ENCODE results near the gene MMP19. TPM values are rescaled to one million over a fixed set of nuclear protein-coding genes. Genes with fewer than 3 reads are reported as not detected.

MMP19 gene
- polyA plus RNA-seq, 2 donors = 0.63 to 0.76 TPM

DNA sequence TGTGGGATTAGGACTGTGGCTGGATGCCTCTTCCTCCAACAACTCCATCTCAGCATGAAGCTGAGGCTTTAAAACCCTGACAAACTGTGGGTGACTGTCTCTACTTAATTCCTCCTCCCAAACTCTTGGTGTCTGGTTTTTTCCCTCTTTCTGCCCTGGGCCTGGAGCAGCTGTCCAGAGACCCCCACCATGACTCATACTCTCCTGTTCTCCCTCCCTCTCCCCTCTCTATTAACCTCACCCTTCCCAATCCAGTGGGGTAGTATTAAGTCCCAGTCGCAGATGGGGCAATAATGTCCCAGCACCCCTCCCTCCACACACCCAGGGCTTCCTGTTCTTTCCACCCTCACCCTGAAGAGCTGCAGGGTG is 11.3 kb downstream of the MMP19 start:
- H3K27me3 ChIP-seq (ENCODE audit: control insufficient read depth in 1 of 2, insufficient read depth in 2 of 2, low read length in 2 of 2) = no peaks in the 10 kb centered on the region
- peaks cover 5 to 17% of the 10 kb centered on the region in 2 donors for H3K4me1 ChIP-seq (ENCODE audit: control insufficient read depth in 2 of 2, insufficient read depth in 2 of 2, low read length in 1 of 2)
- H3K4me3 ChIP-seq (ENCODE audit: low read depth in 1 of 2, low read length in 2 of 2) = peak overlapping the region; percentile 69 to 83
- H3K27ac ChIP-seq (ENCODE audit: low read depth in 2 of 2, low read length in 1 of 2) = peak overlapping the region; percentile 72 to 94
- 37 to 44% methylated on average over 1 of the region's 1 CpG for WGBS, 2 donors
- H3K36me3 ChIP-seq (ENCODE audit: control insufficient read depth in 2 of 2, insufficient read depth in 2 of 2, low read length in 1 of 2) = no peaks in the 10 kb centered on the region
- no peaks in the 10 kb centered on the region for H3K9me3 ChIP-seq (ENCODE audit: control insufficient read depth in 2 of 2, insufficient read depth in 1 of 2, low read depth in 1 of 2, low read length in 1 of 2)

DNA sequence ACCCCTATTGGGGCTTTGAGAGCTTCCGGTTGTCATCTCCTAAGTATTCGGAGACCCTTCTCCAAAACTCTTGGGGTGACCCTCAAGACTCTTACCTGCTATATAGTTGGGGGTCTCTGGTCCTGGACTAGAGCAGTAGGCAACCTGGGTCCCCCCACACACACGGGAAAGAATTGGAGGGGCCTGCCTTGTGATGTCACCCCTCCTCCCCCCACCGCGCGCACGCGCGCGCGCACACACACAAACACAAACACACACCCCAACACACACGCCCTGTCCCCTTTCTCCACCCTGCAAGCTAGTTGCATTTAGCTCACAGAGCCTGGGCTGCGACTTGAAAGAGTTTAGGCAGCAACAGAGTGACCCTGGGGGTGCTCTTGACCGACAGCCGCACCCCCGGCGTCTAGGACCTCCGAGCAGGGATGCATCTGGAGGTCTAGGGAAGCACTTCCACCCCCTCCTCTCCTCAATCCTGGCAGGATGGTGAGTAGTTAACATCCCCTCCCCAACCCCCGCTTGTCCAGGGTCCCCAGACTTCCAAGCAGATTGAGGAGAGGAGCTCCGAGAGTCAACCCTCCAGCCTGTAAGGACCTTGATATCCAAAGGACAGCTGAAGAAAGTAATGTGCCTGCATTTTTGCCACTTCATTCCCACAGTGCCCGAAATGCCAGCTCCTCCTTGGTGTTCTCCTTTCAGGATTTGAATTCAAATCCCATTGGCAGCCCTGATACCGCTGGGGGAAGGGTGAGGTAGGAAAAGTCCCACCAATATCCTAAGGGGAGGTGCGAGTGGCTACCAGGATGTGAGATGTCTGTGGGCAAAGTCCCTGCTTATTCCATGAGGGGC is 11.9 kb downstream of the MMP19 start:
- WGBS, 2 donors = 5 to 6% methylated on average over 23 of the region's 23 CpGs
- H3K36me3 ChIP-seq (ENCODE audit: control insufficient read depth in 2 of 2, insufficient read depth in 2 of 2, low read length in 1 of 2) = no peaks in the 10 kb centered on the region
- peak overlapping the region; percentile 69 to 83 for H3K4me3 ChIP-seq (ENCODE audit: low read depth in 1 of 2, low read length in 2 of 2)
- no peaks in the 10 kb centered on the region for H3K9me3 ChIP-seq (ENCODE audit: control insufficient read depth in 2 of 2, insufficient read depth in 1 of 2, low read depth in 1 of 2, low read length in 1 of 2)
- no peaks in the 10 kb centered on the region for H3K27me3 ChIP-seq (ENCODE audit: control insufficient read depth in 1 of 2, insufficient read depth in 2 of 2, low read length in 2 of 2)
- peaks cover 5 to 17% of the 10 kb centered on the region in 2 donors for H3K4me1 ChIP-seq (ENCODE audit: control insufficient read depth in 2 of 2, insufficient read depth in 2 of 2, low read length in 1 of 2)
- H3K27ac ChIP-seq (ENCODE audit: low read depth in 2 of 2, low read length in 1 of 2) = peak overlapping the region; percentile 72 to 94

DNA sequence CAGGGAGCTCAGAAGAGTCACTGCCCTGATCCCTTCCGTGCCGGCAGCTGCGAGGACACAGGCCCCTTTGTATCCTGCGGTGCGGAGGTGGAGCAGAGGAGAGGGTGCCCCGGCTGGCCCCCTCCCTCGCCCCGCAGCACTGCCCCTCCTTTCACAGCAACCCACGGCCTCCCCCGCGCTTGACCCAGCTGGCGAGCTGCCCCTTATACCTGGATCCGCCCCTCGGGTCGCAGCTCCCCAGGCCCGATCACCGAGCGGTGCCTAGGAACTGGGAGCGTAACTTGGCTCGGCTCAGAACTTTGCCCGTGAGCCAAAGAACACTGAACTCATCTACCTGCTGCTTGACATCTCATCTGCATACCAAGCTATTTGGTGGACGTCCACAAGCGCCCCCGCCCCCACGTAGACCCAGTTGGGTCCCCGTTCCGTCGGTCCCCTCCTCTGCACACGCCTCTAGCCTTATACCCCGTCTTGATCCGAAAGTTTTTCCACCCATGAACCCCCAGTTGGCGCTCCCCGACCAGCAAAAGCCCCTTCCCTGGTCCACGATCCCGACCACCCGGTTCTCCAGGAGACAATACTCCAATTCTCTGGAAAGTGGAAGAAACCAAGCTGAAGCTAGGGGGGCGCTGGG is 12.7 kb downstream of the MMP19 start:
- Histone ChIP-seq H3K27me3 (ENCODE audit: control insufficient read depth in 1 of 2, insufficient read depth in 2 of 2, low read length in 2 of 2) (no peaks in the 10 kb centered on the region), H3K9me3 (ENCODE audit: control insufficient read depth in 2 of 2, insufficient read depth in 1 of 2, low read depth in 1 of 2, low read length in 1 of 2) (no peaks in the 10 kb centered on the region), H3K4me1 (ENCODE audit: control insufficient read depth in 2 of 2, insufficient read depth in 2 of 2, low read length in 1 of 2) (peaks cover 5 to 17% of the 10 kb centered on the region in 2 donors), H3K36me3 (ENCODE audit: control insufficient read depth in 2 of 2, insufficient read depth in 2 of 2, low read length in 1 of 2) (no peaks in the 10 kb centered on the region), H3K4me3 (ENCODE audit: low read depth in 1 of 2, low read length in 2 of 2) (peak overlapping the region; percentile 69 to 83), H3K27ac (ENCODE audit: low read depth in 2 of 2, low read length in 1 of 2) (peak overlapping the region; percentile 72 to 94)
- 0 to 1% methylated on average over 37 of the region's 37 CpGs for whole genome bisulfite sequencing, 2 donors

DNA sequence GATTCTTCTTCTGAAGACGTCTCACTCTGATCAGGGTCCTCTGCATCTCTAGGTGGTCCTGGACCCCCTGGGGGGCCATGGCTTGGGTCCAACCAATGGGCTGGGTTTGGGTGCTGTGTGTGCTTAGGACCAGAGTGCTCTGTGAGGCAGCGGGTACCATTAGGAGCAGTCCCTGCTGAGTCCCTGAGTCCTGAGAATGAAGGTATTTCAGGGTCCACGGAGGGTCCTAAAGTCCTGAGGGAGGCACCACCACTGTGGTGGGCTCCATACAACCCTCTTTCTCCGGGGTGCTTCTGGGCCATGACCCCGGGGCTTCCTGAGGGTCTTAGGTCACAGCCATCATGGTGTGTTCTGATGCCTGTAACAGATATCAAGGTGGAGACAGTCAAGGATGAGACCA is 14.4 kb downstream of the MMP19 start:
- Histone ChIP-seq H3K4me3 (ENCODE audit: low read depth in 1 of 2, low read length in 2 of 2) (peak overlapping the region in 1 of 2 donors; percentile 69), H3K4me1 (ENCODE audit: control insufficient read depth in 2 of 2, insufficient read depth in 2 of 2, low read length in 1 of 2) (peaks cover 5 to 17% of the 10 kb centered on the region in 2 donors), H3K36me3 (ENCODE audit: control insufficient read depth in 2 of 2, insufficient read depth in 2 of 2, low read length in 1 of 2) (no peaks in the 10 kb centered on the region), H3K9me3 (ENCODE audit: control insufficient read depth in 2 of 2, insufficient read depth in 1 of 2, low read depth in 1 of 2, low read length in 1 of 2) (no peaks in the 10 kb centered on the region), H3K27me3 (ENCODE audit: control insufficient read depth in 1 of 2, insufficient read depth in 2 of 2, low read length in 2 of 2) (no peaks in the 10 kb centered on the region), H3K27ac (ENCODE audit: low read depth in 2 of 2, low read length in 1 of 2) (peak overlapping the region; percentile 26 to 73)
- 89% methylated on average over 5 of the region's 5 CpGs for WGBS, 2 donors

- H3K27ac ChIP-seq (ENCODE audit: low read depth in 2 of 2, low read length in 1 of 2) = peak overlapping the region in 1 of 2 donors; percentile 40
- no peaks in the 10 kb centered on the region for H3K9me3 ChIP-seq (ENCODE audit: control insufficient read depth in 2 of 2, insufficient read depth in 1 of 2, low read depth in 1 of 2, low read length in 1 of 2)
- H3K36me3 ChIP-seq (ENCODE audit: control insufficient read depth in 2 of 2, insufficient read depth in 2 of 2, low read length in 1 of 2) = peaks cover 0 to 2% of the 10 kb centered on the region in 2 donors
- H3K4me1 ChIP-seq (ENCODE audit: control insufficient read depth in 2 of 2, insufficient read depth in 2 of 2, low read length in 1 of 2) = peaks cover 5 to 15% of the 10 kb centered on the region in 2 donors
- no peaks in the 10 kb centered on the region for H3K27me3 ChIP-seq (ENCODE audit: control insufficient read depth in 1 of 2, insufficient read depth in 2 of 2, low read length in 2 of 2)
- 91 to 93% methylated on average over 15 of the region's 15 CpGs for WGBS, 2 donors
- H3K4me3 ChIP-seq (ENCODE audit: low read depth in 1 of 2, low read length in 2 of 2) = no peak overlapping the region
These were observed 14.9 kb downstream of the MMP19 start for GRCh38 chr12:55827806-55828205.

DNA sequence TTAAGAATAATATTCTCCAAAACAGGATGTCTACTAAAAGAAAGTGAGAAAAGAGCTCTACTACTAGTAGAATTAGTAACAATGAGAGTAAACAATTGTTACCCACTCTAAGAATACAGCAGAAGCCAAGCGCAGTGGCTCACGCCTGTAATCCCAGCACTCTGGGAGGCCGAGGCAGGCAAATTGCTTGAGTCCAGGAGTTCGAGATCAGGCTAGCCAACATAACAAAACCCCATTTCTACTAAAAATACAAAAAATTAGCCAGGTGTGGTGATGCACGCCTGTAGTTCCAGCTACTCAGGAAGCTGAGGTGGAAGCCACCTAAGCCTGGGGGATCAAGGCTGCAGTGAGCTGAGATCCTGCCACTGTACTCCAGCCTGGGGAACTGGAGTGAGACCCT is 18.0 kb downstream of the MMP19 start:
- H3K4me1 ChIP-seq (ENCODE audit: control insufficient read depth in 2 of 2, insufficient read depth in 2 of 2, low read length in 1 of 2) = peaks cover 3 to 7% of the 10 kb centered on the region in 2 donors
- 82 to 88% methylated on average over 5 of the region's 5 CpGs for WGBS, 2 donors
- no peak overlapping the region for H3K27ac ChIP-seq (ENCODE audit: low read depth in 2 of 2, low read length in 1 of 2)
- H3K27me3 ChIP-seq (ENCODE audit: control insufficient read depth in 1 of 2, insufficient read depth in 2 of 2, low read length in 2 of 2) = no peaks in the 10 kb centered on the region
- peaks cover 11 to 17% of the 10 kb centered on the region in 2 donors for H3K36me3 ChIP-seq (ENCODE audit: control insufficient read depth in 2 of 2, insufficient read depth in 2 of 2, low read length in 1 of 2)
- no peaks in the 10 kb centered on the region for H3K9me3 ChIP-seq (ENCODE audit: control insufficient read depth in 2 of 2, insufficient read depth in 1 of 2, low read depth in 1 of 2, low read length in 1 of 2)
- H3K4me3 ChIP-seq (ENCODE audit: low read depth in 1 of 2, low read length in 2 of 2) = no peak overlapping the region

GRCh38 chr12:55823419-55823818 is 19.3 kb downstream of the MMP19 start:
- Histone ChIP-seq H3K4me1 (ENCODE audit: control insufficient read depth in 2 of 2, insufficient read depth in 2 of 2, low read length in 1 of 2) (peaks cover 3 to 13% of the 10 kb centered on the region in 2 donors), H3K9me3 (ENCODE audit: control insufficient read depth in 2 of 2, insufficient read depth in 1 of 2, low read depth in 1 of 2, low read length in 1 of 2) (no peaks in the 10 kb centered on the region), H3K36me3 (ENCODE audit: control insufficient read depth in 2 of 2, insufficient read depth in 2 of 2, low read length in 1 of 2) (peaks cover 11 to 19% of the 10 kb centered on the region in 2 donors), H3K27ac (ENCODE audit: low read depth in 2 of 2, low read length in 1 of 2) (no peak overlapping the region), H3K4me3 (ENCODE audit: low read depth in 1 of 2, low read length in 2 of 2) (no peak overlapping the region), H3K27me3 (ENCODE audit: control insufficient read depth in 1 of 2, insufficient read depth in 2 of 2, low read length in 2 of 2) (no peaks in the 10 kb centered on the region)
- 64 to 86% methylated on average over 4 of the region's 4 CpGs for WGBS, 2 donors

DNA sequence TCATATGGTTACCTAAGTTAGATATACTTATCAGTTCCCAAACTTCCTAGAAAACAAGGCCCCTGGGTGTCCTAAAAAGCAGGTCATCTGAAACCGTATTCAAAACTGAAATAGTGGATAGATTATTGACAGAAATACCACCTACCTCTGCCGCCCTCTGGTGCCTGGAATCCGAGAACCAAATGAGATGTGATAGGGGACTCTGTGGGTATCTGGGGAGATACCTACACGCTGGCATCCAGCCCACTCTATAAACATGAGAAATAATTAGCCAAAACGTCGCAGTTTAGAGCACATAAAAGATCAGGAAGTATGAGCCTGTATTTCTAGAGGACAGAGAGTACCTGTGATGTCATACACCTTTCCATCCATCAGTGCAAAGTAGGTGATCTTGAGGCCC is 20.5 kb downstream of the MMP19 start:
- WGBS, 2 donors = 35 to 41% methylated on average over 6 of the region's 6 CpGs
- H3K36me3 ChIP-seq (ENCODE audit: control insufficient read depth in 2 of 2, insufficient read depth in 2 of 2, low read length in 1 of 2) = peaks cover 11 to 19% of the 10 kb centered on the region in 2 donors
- H3K4me1 ChIP-seq (ENCODE audit: control insufficient read depth in 2 of 2, insufficient read depth in 2 of 2, low read length in 1 of 2) = peaks cover 0 to 6% of the 10 kb centered on the region in 2 donors
- no peaks in the 10 kb centered on the region for H3K9me3 ChIP-seq (ENCODE audit: control insufficient read depth in 2 of 2, insufficient read depth in 1 of 2, low read depth in 1 of 2, low read length in 1 of 2)
- no peak overlapping the region for H3K27ac ChIP-seq (ENCODE audit: low read depth in 2 of 2, low read length in 1 of 2)
- no peak overlapping the region for H3K4me3 ChIP-seq (ENCODE audit: low read depth in 1 of 2, low read length in 2 of 2)
- H3K27me3 ChIP-seq (ENCODE audit: control insufficient read depth in 1 of 2, insufficient read depth in 2 of 2, low read length in 2 of 2) = no peaks in the 10 kb centered on the region

DNA sequence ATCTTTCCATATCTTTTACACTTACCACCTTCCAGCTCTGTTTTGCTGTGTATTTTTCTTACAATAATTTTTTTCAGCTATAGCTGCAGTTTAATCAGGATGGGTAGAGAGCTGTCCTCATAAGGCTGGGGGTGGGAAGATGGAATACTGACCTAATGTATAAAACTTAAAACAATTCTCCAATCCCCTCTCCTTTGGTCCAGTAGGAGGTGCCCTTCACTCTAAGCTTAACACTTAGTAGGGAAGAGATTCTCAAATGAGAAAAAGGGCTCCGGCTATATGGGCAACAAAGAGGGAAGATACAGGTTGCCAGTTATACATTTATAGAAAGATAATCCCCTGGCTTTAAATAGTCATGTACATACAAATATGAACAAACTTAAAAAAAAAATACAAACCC is 22.1 kb downstream of the MMP19 start:
- H3K4me1 ChIP-seq (ENCODE audit: control insufficient read depth in 2 of 2, insufficient read depth in 2 of 2, low read length in 1 of 2) = peaks cover under 1 to 6% of the 10 kb centered on the region in 2 donors
- H3K27ac ChIP-seq (ENCODE audit: low read depth in 2 of 2, low read length in 1 of 2) = no peak overlapping the region
- H3K27me3 ChIP-seq (ENCODE audit: control insufficient read depth in 1 of 2, insufficient read depth in 2 of 2, low read length in 2 of 2) = no peaks in the 10 kb centered on the region
- H3K36me3 ChIP-seq (ENCODE audit: control insufficient read depth in 2 of 2, insufficient read depth in 2 of 2, low read length in 1 of 2) = peaks cover 11 to 19% of the 10 kb centered on the region in 2 donors
- H3K9me3 ChIP-seq (ENCODE audit: control insufficient read depth in 2 of 2, insufficient read depth in 1 of 2, low read depth in 1 of 2, low read length in 1 of 2) = no peaks in the 10 kb centered on the region
- no peak overlapping the region for H3K4me3 ChIP-seq (ENCODE audit: low read depth in 1 of 2, low read length in 2 of 2)
- 81 to 97% methylated on average over 1 of the region's 1 CpG for WGBS, 2 donors
